MCF 10A (cell line): Measurements from ENCODE around the gene PAMR1. TPM values are rescaled to one million over a fixed set of nuclear protein-coding genes. Genes with fewer than 3 reads are reported as not detected.

ENCODE experiments used
- BruUV-seq: library from RNA; stranded (reverse); fragments of 400-500 nt; replicated peaks from 2 replicates; lab custom pipeline; 2021; lab: Mats Ljungman, UMichigan
- CTCF ChIA-PET: fragments of 300-600 bp; sonication (Branson Sonifier 250); formaldehyde crosslinking; extraction: SDS; loops from one replicate; lab custom pipeline; 2021; ENCODE audit warnings: antibody characterized with exemption, inconsistent platforms; lab: Yijun Ruan, JAX
- POLR2A ChIA-PET: fragments of 300-600, 350-650 bp; sonication (Branson Sonifier 250); formaldehyde crosslinking; extraction: SDS; loops from one replicate; lab custom pipeline; 2020; ENCODE audit warnings: antibody characterized with exemption, inconsistent platforms; lab: Yijun Ruan, JAX
- DNase-seq: peaks from one replicate; pipeline ENCODE4 v3.0.0-alpha.2; 2018; ENCODE audit not compliant: unreplicated experiment
- H3K27ac Mint-ChIP-seq: one replicate; pipeline ENCODE4 v1.8.0; 2022; ENCODE audit warnings: mild to moderate bottlenecking, low read depth, mixed read lengths; ENCODE audit not compliant: unreplicated experiment
- H3K27me3 Mint-ChIP-seq: one replicate; pipeline ENCODE4 v1.8.0; 2022; ENCODE audit warnings: mixed read lengths; ENCODE audit not compliant: insufficient read depth, unreplicated experiment
- H3K36me3 Mint-ChIP-seq: one replicate; pipeline ENCODE4 v1.8.0; 2022; ENCODE audit warnings: mild to moderate bottlenecking, moderate library complexity, mixed read lengths; ENCODE audit not compliant: insufficient read depth, unreplicated experiment
- H3K4me1 Mint-ChIP-seq: one replicate; pipeline ENCODE4 v1.8.0; 2022; ENCODE audit warnings: mixed read lengths; ENCODE audit not compliant: insufficient read depth, unreplicated experiment
- H3K4me3 Mint-ChIP-seq: one replicate; pipeline ENCODE4 v1.8.0; 2022; ENCODE audit warnings: mild to moderate bottlenecking, moderate library complexity, mixed read lengths; ENCODE audit not compliant: unreplicated experiment
- H3K9me3 Mint-ChIP-seq: one replicate; pipeline ENCODE4 v1.8.0; 2022; ENCODE audit warnings: mixed read lengths; ENCODE audit not compliant: unreplicated experiment
- CTCF ChIP-seq: fragments of 200-600 bp; IDR thresholded peaks from one replicate; pipeline ENCODE4 v1.8.0; 2022; ENCODE audit warnings: antibody characterized with exemption, mild to moderate bottlenecking; ENCODE audit not compliant: unreplicated experiment
- intact Hi-C: fragments of 100-400 bp; cut with micrococcal nuclease; formaldehyde crosslinking; loops from 2 replicates; pipeline ENCODE4 v1.14.1; 2022
- total RNA-seq: library from RNA; stranded (reverse); gene quantifications from 2 replicates; pipeline ENCODE4 v1.2.3, GENCODE V29; 2022

Gene PAMR1
- total RNA-seq, 1 experiment from 2014 or later = 0.51 TPM

GRCh38 chr11:35413598-35413997, 111.8 kb downstream of the PAMR1 start:
- ChIA-PET CTCF (interaction anchor here (1.0 kb wide), 1 partner anchor 16 kb away, joined by 4 read pairs; no protein-coding TSS in a partner anchor), POLR2A (no interaction called here)
- Mint-ChIP-seq H3K27ac (no peak overlapping the region), H3K4me1 (no peaks in the 10 kb centered on the region), H3K36me3 (no peaks in the 10 kb centered on the region), H3K27me3 (peaks cover 74% of the 10 kb centered on the region), H3K9me3 (no peaks in the 10 kb centered on the region), H3K4me3 (no peak overlapping the region)
- intact Hi-C loops = no loop called here
- BruUV-seq = no TSS peak
- no peak for DNase-seq
- no peak for TF ChIP-seq CTCF

DNA sequence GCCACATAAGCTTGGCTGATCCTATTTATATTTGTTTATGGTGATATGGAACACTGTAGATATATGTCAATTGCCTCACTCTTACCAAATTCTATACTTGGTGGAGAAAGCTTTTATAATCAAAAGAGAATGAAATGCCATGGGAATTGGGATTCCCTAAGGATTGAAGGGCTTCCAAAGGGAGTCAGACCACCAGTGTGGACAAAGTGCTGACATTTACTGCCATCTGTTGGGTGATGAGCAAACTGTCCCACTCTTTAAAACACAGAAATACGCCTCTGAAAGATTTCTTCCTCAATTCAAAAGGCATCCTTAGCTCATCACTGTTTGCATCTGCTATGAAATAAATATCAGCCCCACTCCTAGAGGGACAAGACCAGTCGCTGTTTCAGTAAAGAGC, 113.1 kb downstream of the PAMR1 start:
- intact Hi-C loops = no loop called here
- Mint-ChIP-seq H3K4me1 (no peaks in the 10 kb centered on the region), H3K27me3 (peaks cover 61% of the 10 kb centered on the region), H3K9me3 (no peaks in the 10 kb centered on the region), H3K36me3 (no peaks in the 10 kb centered on the region), H3K4me3 (no peak overlapping the region), H3K27ac (no peak overlapping the region)
- POLR2A ChIA-PET = no interaction called here
- BruUV-seq = no TSS peak
- CTCF ChIA-PET = interaction anchor here (0.5 to 1.6 kb wide), 10 partner anchors 8 to 523 kb away, joined by 3 to 13 read pairs (median 4); no protein-coding TSS in a partner anchor
- peak; percentile 17 for DNase-seq
- TF ChIP-seq CTCF = peak; percentile 21

DNA sequence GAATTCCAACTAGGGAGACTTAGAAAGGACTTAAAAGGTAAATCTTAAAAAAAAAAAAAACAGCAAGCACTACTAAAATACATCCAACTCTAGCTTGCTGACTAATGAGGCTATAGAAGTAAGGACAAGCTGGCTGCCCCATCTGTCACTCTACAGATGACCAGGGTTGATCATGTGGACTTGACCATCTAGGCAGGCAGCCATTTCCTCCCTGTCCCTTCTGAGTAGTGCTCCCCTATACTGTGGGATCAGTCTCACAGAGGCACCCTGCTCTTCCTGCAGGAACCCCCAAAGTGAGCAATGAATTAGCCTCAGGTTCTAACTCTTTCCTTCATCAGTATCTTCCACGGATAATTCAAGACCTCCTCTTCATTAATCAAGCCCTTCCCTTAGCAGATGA, 118.4 kb downstream of the PAMR1 start:
- ChIA-PET CTCF (interaction anchor here (0.7 to 0.9 kb wide), 2 partner anchors 15 to 515 kb away, joined by 3 to 5 read pairs; no protein-coding TSS in a partner anchor), POLR2A (no interaction called here)
- H3K4me3 Mint-ChIP-seq = no peak overlapping the region
- peaks cover 18% of the 10 kb centered on the region for H3K27me3 Mint-ChIP-seq
- BruUV-seq = no TSS peak
- intact Hi-C loops = no loop called here
- TF ChIP-seq CTCF = no peak
- no peaks in the 10 kb centered on the region for H3K36me3 Mint-ChIP-seq
- no peaks in the 10 kb centered on the region for H3K9me3 Mint-ChIP-seq
- H3K27ac Mint-ChIP-seq = no peak overlapping the region
- no peaks in the 10 kb centered on the region for H3K4me1 Mint-ChIP-seq
- DNase-seq = no peak

GRCh38 chr11:35404388-35404775, 121.0 kb downstream of the PAMR1 start:
- Mint-ChIP-seq H3K9me3 (no peaks in the 10 kb centered on the region), H3K4me3 (no peak overlapping the region), H3K27me3 (no peaks in the 10 kb centered on the region), H3K27ac (no peak overlapping the region), H3K4me1 (no peaks in the 10 kb centered on the region), H3K36me3 (no peaks in the 10 kb centered on the region)
- DNase-seq = peak; percentile 50
- intact Hi-C loops = no loop called here
- CTCF ChIA-PET = interaction anchor here (0.6 to 1.9 kb wide), 12 partner anchors 8 to 1204 kb away, joined by 3 to 6 read pairs (median 3); partner anchors contain the start of gene SLC1A2
- TF ChIP-seq CTCF = peak; percentile 51
- BruUV-seq = no TSS peak
- POLR2A ChIA-PET = no interaction called here
